ENCODE results near the gene MREG.
A peak's percentile ranks its signal among the peaks of the same experiment; 100 is the strongest.
"Not testable (repeated sequence)": the region's sequence is repeated elsewhere in the genome, so short reads cannot be mapped to it uniquely, and the experiment has no call there.

MREG gene

GRCh38 chr2:215958257-215958656, 55.1 kb downstream of the MREG start:
- DNase-seq (ENCODE audit: low read depth): no peak

- not testable (repeated sequence) for DNase-seq (ENCODE audit: low read depth)
Observed at GRCh38 chr2:215957354-215958122, 55.8 kb downstream of the MREG start.

GRCh38 chr2:215952860-215953637, 60.3 kb downstream of the MREG start:
- DNase-seq (ENCODE audit: low read depth): no peak

GRCh38 chr2:215951558-215951957, 61.8 kb downstream of the MREG start:
- DNase-seq (ENCODE audit: low read depth): no peak

GRCh38 chr2:215949991-215950404, 63.4 kb downstream of the MREG start:
- DNase-seq (ENCODE audit: low read depth): peak; percentile 34

- DNase-seq (ENCODE audit: low read depth): no peak
Observed at GRCh38 chr2:215948051-215948450, 65.3 kb downstream of the MREG start.

- no peak for DNase-seq (ENCODE audit: low read depth)
Observed at GRCh38 chr2:215946586-215946985, 66.8 kb downstream of the MREG start.

- no peak for DNase-seq (ENCODE audit: low read depth)
Observed at GRCh38 chr2:215942194-215942593, 71.2 kb downstream of the MREG start.

- no peak for DNase-seq (ENCODE audit: low read depth)
Observed at GRCh38 chr2:215941726-215942125, 71.6 kb downstream of the MREG start.

- DNase-seq (ENCODE audit: low read depth): no peak
Observed at GRCh38 chr2:215940645-215941184, 72.6 kb downstream of the MREG start.

GRCh38 chr2:215937190-215937589, 76.2 kb downstream of the MREG start:
- DNase-seq (ENCODE audit: low read depth): no peak

- DNase-seq (ENCODE audit: low read depth): no peak
Observed at GRCh38 chr2:215933151-215933550, 80.2 kb downstream of the MREG start.

GRCh38 chr2:215931256-215931903, 82.0 kb downstream of the MREG start:
- DNase-seq (ENCODE audit: low read depth): peak; percentile 80

- peak; percentile 14 for DNase-seq (ENCODE audit: low read depth)
Observed at GRCh38 chr2:215930505-215931253, 82.7 kb downstream of the MREG start.

GRCh38 chr2:215929602-215930335, 83.6 kb downstream of the MREG start:
- DNase-seq (ENCODE audit: low read depth): peak; percentile 33

GRCh38 chr2:215928086-215928485, 85.3 kb downstream of the MREG start:
- DNase-seq (ENCODE audit: low read depth): no peak

- not testable (repeated sequence) for DNase-seq (ENCODE audit: low read depth)
Observed at GRCh38 chr2:215926992-215927391, 86.4 kb downstream of the MREG start.

GRCh38 chr2:215921895-215922294, 91.5 kb downstream of the MREG start:
- DNase-seq (ENCODE audit: low read depth): peak; percentile 89

GRCh38 chr2:215920244-215921100, 92.9 kb downstream of the MREG start:
- DNase-seq (ENCODE audit: low read depth): no peak

- DNase-seq (ENCODE audit: low read depth): no peak
Observed at GRCh38 chr2:215919624-215920243, 93.6 kb downstream of the MREG start.
